Activated gamma-delta T cell treated with Interleukin-2 at 50 U/mL for 16 hours (primary cell): ENCODE results near the gene ZNF732.
"Not testable (repeated sequence)": the region's sequence is repeated elsewhere in the genome, so short reads cannot be mapped to it uniquely, and the experiment has no call there.

ENCODE experiments used
- DNase-seq: peaks from one replicate; pipeline ENCODE4 v3.0.0-alpha.2; 2020

The ZNF732 gene

GRCh38 chr4:252065-252601 is 53.1 kb downstream of the ZNF732 start:
- DNase-seq, result no peak

GRCh38 chr4:244471-244870 is 60.8 kb downstream of the ZNF732 start:
- DNase-seq, result peak; percentile 55

- DNase-seq, result no peak
Measured at GRCh38 chr4:243426-243825, 61.8 kb downstream of the ZNF732 start.

- peak; percentile 61 for DNase-seq
Measured at GRCh38 chr4:242121-242848, 63.0 kb downstream of the ZNF732 start.

GRCh38 chr4:241411-241810 is 63.9 kb downstream of the ZNF732 start:
- not testable (repeated sequence) for DNase-seq

- DNase-seq, result no peak
Measured at GRCh38 chr4:236028-236427, 69.2 kb downstream of the ZNF732 start.

GRCh38 chr4:234178-234577 is 71.1 kb downstream of the ZNF732 start:
- no peak for DNase-seq

- DNase-seq, result no peak
Measured at GRCh38 chr4:223913-224497, 81.3 kb downstream of the ZNF732 start.
